Breast epithelium (tissue), 3 donors: ENCODE results near the gene H6PD.

Experiments used
- POLR2A ChIP-seq: fragments of 450-650 bp; IDR thresholded peaks from one replicate; pipeline ENCODE4 v1.6.1; 2016; ENCODE audit warnings: antibody characterized with exemption, mild to moderate bottlenecking, moderate library complexity
- POLR2AphosphoS5 ChIP-seq, 3 donors: sonication (generic); formaldehyde crosslinking; IDR thresholded peaks; one replicate each; pipeline ENCODE4 v1.6.1; 2017; ENCODE audit warnings: antibody characterized with exemption in 3 of 3
- TF ChIP-seq, protein P1 (sequence below), 3 donors: fragments of 450-650 bp; IDR thresholded peaks; one replicate each; pipeline ENCODE4 v1.5.1; 2016 to 2017; ENCODE audit warnings: antibody characterized with exemption in 3 of 3, mild to moderate bottlenecking in 3 of 3, moderate library complexity in 3 of 3

DNA sequence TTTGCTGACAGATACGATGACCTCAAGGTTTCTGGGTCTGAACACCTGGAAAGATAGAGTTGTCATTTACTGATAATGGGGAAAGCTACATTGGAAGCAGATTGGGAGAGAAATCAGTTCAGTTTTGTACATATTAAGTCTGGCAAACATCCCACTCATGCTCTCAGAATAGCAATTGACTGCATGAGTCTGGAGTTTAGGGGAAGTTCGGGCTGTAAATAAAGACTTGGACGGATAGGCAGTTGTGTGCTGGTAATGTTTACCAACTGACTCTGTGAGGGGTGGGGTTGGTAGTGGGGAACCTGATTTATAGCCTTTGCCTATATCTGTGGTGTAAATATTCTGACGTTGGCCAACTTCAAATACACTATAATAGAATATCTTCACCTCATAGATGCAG lies 4.0 kb downstream of the H6PD start:
- TF ChIP-seq, protein P1, sequence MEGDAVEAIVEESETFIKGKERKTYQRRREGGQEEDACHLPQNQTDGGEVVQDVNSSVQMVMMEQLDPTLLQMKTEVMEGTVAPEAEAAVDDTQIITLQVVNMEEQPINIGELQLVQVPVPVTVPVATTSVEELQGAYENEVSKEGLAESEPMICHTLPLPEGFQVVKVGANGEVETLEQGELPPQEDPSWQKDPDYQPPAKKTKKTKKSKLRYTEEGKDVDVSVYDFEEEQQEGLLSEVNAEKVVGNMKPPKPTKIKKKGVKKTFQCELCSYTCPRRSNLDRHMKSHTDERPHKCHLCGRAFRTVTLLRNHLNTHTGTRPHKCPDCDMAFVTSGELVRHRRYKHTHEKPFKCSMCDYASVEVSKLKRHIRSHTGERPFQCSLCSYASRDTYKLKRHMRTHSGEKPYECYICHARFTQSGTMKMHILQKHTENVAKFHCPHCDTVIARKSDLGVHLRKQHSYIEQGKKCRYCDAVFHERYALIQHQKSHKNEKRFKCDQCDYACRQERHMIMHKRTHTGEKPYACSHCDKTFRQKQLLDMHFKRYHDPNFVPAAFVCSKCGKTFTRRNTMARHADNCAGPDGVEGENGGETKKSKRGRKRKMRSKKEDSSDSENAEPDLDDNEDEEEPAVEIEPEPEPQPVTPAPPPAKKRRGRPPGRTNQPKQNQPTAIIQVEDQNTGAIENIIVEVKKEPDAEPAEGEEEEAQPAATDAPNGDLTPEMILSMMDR (IDR thresholded peaks at IDR 0.05), result no peak
- no peak for TF ChIP-seq POLR2AphosphoS5 (IDR thresholded peaks at IDR 0.05)
- TF ChIP-seq POLR2A, result no peak
